Fibroblast of upper back skin (primary cell): Measurements from ENCODE around the gene EPB41L4A.

ENCODE experiments used
- DNase-seq: peaks from one replicate; pipeline ENCODE4 v3.0.0-alpha.2; 2013

The EPB41L4A gene

DNA sequence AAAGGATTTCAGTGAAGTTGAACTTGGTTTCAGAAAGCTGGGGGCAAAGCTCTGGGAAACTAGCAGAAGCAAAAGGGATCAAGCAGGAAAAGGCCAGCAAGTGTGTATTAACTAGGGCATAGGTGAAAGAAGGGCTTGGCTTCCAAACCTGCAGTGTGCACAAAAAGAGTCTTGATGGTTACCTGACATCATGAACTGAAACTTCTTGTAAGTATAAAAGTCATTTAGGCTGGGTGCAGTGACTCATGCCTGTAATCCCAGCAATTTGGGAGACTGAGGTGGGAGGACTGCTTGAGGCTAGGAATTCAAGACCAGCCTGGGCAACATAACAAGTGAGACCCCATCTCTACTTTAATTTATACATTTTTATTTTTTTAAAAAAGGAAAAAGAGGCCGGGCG is 216.4 kb downstream of the EPB41L4A start:
- no peak for DNase-seq

- no peak for DNase-seq
These were observed 217.9 kb downstream of the EPB41L4A start for GRCh38 chr5:112201141-112201540.

GRCh38 chr5:112200131-112200530 is 218.9 kb downstream of the EPB41L4A start:
- no peak for DNase-seq

- peak; percentile 7 for DNase-seq
These were observed 222.5 kb downstream of the EPB41L4A start for GRCh38 chr5:112196584-112196983.

DNA sequence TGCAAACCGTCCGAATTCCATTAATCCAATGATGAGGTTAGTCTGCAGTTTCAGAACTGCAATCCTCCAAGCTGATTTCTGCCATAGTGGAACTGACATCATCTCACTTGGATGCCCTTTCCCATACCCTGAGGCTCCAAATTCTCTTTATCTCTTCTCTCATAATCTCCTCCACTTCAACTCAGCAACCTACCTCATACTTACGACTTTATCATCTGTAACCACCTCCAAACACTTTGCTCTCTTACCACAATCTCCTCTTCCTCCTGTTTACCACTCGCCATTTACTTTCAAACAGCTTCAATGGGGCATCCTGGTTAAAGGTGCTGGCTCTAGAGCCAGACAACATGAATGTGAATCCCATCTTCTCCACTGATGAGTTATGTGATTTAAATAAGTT is 223.2 kb downstream of the EPB41L4A start:
- no peak for DNase-seq

- DNase-seq = no peak
These were observed 226.2 kb downstream of the EPB41L4A start for GRCh38 chr5:112192866-112193265.

DNA sequence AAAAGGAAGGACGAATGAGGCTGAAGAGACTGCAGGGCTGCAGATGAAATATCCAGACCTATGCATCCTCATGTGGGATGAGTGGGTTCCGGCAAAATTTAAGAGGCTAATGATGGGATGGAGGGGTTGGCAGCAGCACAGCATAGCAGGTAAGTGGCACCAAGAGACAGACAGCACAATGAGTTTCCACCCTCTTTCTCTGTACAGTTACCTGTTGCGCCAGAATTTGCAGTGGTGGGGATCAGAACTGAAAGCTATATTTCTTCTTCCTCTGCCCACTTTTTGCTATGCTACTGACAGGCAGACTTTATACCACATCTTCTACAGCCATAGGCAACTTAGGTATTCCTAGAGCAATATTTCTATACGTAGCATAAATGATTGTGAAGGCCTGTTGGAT is 227.0 kb downstream of the EPB41L4A start:
- no peak for DNase-seq

- no peak for DNase-seq
These were observed 229.7 kb downstream of the EPB41L4A start for GRCh38 chr5:112189391-112189790.

GRCh38 chr5:112186401-112186990 is 232.6 kb downstream of the EPB41L4A start:
- peak; percentile 44 for DNase-seq

DNA sequence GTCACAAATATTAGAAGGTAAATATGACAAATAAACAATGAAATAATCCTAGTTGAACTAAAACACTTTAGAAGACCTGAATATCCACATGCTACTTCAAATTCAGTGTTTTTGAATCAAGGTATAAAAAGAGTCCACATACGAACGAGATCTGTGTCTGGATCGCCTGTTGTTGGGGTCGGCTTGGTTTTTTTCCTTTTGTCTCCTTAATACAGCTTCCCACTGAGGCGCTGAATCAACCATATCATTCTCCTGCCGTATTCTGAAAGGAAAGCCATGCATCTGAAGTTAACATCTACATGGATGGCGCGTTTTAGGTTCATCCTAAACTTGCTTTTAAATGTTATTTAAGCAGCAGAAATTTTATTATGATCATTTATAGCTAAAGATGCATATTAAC is 235.2 kb downstream of the EPB41L4A start:
- no peak for DNase-seq

GRCh38 chr5:112183103-112183711 is 235.9 kb downstream of the EPB41L4A start:
- peak; percentile 56 for DNase-seq

DNA sequence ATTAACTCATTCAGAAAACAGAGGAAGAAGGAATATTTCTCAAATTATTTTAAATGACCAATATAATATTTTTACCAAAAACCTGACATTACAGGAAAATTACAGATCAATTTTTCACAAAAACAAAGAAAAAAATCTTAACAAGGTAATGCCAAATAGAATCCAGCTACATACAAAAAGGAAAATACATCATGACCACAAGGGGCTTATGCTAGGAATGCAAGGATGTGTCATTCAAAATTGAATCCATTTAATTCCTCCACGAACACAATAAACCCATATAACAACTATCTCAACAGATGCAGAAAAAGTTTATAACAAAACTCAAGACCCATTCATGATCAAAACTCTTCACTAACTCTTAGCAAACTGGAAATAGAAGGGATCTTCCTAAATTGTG is 239.8 kb downstream of the EPB41L4A start:
- no peak for DNase-seq

GRCh38 chr5:112174959-112175594 is 244.0 kb downstream of the EPB41L4A start:
- peak; percentile 47 for DNase-seq

- no peak for DNase-seq
These were observed 253.0 kb downstream of the EPB41L4A start for GRCh38 chr5:112165897-112166737.

DNA sequence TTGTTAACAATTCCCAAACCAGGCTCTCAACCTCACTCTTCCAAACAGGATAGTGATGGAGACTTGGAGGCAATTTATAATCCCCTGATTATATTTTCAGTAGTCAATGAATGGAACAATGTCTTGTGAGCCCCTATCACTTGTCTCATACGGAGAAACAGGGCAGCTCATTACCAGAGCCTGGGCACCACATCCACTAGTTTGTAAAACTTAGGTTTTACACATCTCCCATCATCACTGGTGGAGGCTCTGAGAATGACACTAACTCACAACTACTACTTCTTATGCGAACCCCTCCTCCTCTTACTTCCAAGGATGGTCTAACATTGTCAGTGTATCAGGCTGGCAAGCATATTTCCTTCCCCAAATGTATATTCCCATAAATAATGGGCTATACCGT is 253.7 kb downstream of the EPB41L4A start:
- no peak for DNase-seq

DNA sequence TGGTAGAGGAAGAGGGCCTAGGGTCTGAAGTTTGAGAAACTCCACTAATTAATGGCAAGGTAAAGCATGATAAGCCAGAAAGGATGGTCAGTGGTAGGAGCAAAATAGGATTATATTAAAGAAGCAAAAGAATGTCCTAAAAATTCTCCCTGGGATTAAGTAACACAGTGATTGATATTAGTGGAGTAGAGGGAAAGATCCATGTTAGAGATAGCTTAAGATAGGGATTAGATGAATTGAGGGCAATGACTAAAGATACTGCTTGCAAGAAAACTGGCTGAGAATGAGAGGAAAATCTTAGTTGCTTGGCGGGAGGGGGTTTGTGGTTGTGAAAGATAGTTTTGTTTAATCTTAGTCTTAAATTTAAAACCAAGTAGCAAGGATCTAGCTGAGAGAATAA is 255.6 kb downstream of the EPB41L4A start:
- no peak for DNase-seq

DNA sequence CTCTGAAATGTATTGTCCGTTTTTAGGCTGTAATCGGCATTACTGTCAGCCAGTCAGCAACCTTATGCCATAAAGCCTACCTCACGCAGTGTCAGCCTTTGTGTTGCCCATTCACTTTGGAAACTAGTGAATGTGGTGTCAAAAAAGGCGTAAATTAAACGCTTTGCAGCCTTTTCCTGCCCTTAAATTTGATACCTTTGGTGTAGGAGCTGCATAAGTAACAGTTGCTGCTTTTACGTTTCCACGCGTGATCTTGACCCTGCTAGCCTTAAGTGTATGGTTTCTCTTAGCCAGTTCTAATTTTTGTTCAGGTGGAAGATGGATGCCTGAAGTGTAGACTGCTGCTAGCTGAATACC is 257.7 kb downstream of the EPB41L4A start:
- no peak for DNase-seq

GRCh38 chr5:112160652-112161391 is 258.3 kb downstream of the EPB41L4A start:
- peak; percentile 88 for DNase-seq

DNA sequence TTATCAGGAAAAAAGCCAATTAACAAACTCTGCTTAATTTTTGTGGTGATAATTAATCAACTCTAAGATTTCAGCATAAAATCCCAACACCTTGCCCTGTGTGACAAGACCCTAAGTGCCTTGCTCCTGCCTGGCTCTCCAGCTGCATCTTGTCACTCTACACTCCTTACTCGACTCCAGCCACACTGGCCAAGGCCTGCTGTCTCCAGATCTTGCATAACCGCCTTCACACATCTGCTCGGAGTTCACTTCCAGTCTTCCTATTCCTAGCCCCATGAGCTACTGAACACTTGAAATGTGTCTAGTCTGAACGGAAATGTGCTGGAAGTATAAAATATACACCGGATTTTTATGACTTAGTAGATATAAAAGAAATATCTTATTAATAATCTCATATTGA is 259.6 kb downstream of the EPB41L4A start:
- no peak for DNase-seq

DNA sequence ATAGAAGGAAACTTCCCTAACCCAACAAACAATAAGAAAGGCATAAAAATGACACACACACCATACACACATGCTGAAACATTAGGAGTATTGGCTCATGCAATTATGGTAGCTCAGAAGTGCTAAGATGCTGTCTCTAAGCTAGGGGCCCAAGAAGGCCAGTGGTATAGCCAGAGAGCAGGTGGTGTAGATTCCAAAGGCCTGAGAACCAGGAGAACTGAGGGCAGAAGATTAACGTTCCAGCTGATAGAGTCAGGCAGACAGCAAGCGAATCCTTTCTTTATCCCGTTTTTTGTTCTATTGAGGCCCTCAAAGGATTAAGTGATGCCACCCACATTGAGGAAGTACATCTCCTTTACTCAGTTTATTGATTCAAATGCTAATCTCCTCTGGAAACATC is 262.9 kb downstream of the EPB41L4A start:
- no peak for DNase-seq

DNA sequence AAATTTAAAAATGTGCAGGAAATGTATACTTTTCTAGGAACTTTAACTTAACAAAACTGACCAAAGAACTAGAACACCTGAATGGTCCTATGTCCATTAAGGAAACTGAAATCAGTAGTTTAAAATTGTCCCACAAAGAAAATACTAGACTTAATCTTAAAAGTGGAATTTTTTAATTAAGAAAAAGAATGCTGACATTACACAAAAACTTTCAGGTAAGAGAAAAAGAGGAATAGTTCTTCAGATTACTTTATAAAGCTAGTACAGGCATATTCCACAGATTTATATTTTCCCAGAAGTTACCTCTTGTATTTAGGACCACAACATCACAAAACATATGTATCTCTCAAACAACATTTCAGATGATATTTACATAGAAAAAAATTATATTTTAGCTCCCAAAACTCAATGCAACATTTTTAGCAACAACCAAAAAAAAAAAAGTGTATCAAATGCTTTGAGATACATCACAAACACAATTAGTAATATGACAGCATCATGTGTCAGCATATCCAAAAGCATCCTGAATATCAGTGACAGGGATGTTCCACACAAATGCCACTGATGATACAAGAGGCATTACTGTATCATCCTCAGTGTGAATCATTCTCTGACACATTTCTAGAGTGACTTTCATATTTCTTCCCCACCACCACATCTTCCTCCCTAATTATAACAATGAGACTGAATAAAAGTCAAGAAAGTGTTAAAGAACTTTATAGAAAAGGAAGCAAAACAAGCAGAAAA is 264.0 kb downstream of the EPB41L4A start:
- peak; percentile 39 for DNase-seq

DNA sequence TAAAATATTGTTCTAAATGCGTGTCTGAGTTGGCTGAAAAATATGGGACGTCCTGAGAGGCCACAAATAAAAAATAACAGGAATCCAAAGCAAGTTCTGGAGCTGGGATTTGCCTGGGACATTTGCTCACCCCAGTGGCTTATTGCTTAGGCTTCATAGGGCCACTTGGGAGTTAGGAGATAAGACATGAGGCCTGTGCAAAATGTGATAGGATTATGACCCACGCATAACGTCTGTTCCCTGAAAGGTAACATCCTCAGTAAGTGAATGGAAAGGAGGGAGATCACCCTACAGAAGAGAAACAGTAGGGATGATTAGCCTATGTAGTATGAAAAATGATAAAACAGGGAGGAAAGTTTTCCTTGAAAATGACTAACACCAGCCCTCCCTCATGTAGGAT is 269.4 kb downstream of the EPB41L4A start:
- no peak for DNase-seq
